SK-N-SH (cell line): ENCODE measurements around the gene PAPSS2.

Experiments
- CTCF ChIP-seq: fragments of 200-600 bp; sonication (generic); IDR thresholded peaks from 2 replicates; pipeline ENCODE4 v1.6.1; 2017; ENCODE audit warnings: antibody characterized with exemption, mild to moderate bottlenecking, moderate library complexity
- FOXM1 ChIP-seq: IDR thresholded peaks from 2 replicates; pipeline ENCODE4 v1.4.0; 2012; ENCODE audit warnings: low read depth, mild to moderate bottlenecking
- PBX3 ChIP-seq: IDR thresholded peaks from 2 replicates; pipeline ENCODE4; 2012

GRCh38 chr10:87623191-87623590 is 36.5 kb upstream of the PAPSS2 start:
- TF ChIP-seq FOXM1 (no peak), CTCF (no peak), PBX3 (no peak)
